OCI-LY1 (cell line): ENCODE results near the gene RBBP6.

ENCODE experiments used
- H2AFZ ChIP-seq: fragments of 200-600 bp; sonication (generic), shearing (Covaris generic); 2 replicates; pipeline ENCODE4 v1.6.0; 2014; ENCODE audit warnings: antibody characterized with exemption, mild to moderate bottlenecking, low read length
- H3F3A ChIP-seq: fragments of 200-600 bp; sonication (generic), shearing (Covaris generic); 2 replicates; pipeline ENCODE4 v1.6.0; 2014; ENCODE audit warnings: mild to moderate bottlenecking, antibody characterized with exemption, low read length, moderate library complexity; ENCODE audit not compliant: insufficient read depth
- H3K27ac ChIP-seq: fragments of 200-600 bp; sonication (generic); 2 replicates; pipeline ENCODE4 v1.5.1; 2014; ENCODE audit warnings: low read length, mixed run types, mild to moderate bottlenecking, low read depth; ENCODE audit not compliant: poor library complexity, severe bottlenecking
- H3K27me3 ChIP-seq: fragments of 200-600 bp; sonication (generic); 2 replicates; pipeline ENCODE4 v1.6.0; 2014; ENCODE audit warnings: antibody characterized with exemption, mild to moderate bottlenecking, low read length, moderate library complexity; ENCODE audit not compliant: insufficient read depth
- H3K36me3 ChIP-seq: fragments of 200-600 bp; sonication (generic); 2 replicates; pipeline ENCODE4 v1.6.1; 2014; ENCODE audit warnings: mild to moderate bottlenecking, antibody characterized with exemption, low read length, moderate library complexity, mixed read lengths; ENCODE audit not compliant: insufficient read depth
- H3K4me1 ChIP-seq: fragments of 200-600 bp; sonication (generic); 2 replicates; pipeline ENCODE4 v1.5.1; 2014; ENCODE audit warnings: mild to moderate bottlenecking, low read length, moderate library complexity; ENCODE audit not compliant: insufficient read depth, severe bottlenecking
- H3K4me2 ChIP-seq: fragments of 200-600 bp; sonication (generic), shearing (Covaris generic); 2 replicates; pipeline ENCODE4 v1.6.1; 2014; ENCODE audit warnings: low read length
- H3K4me3 ChIP-seq: fragments of 200-600 bp; sonication (generic); 2 replicates; pipeline ENCODE4 v1.5.1; 2014; ENCODE audit warnings: low read length, low read depth, mild to moderate bottlenecking, mixed read lengths; ENCODE audit not compliant: poor library complexity, severe bottlenecking
- H3K79me2 ChIP-seq: fragments of 200-600 bp; shearing (Covaris generic); 2 replicates; pipeline ENCODE4 v1.6.1; 2016; ENCODE audit warnings: mixed run types, low read length, mixed read lengths; ENCODE audit not compliant: insufficient read depth
- H3K9ac ChIP-seq: fragments of 200-600 bp; sonication (generic), shearing (Covaris generic); 2 replicates; pipeline ENCODE4 v1.6.1; 2014; ENCODE audit warnings: mild to moderate bottlenecking, low read length, mixed read lengths
- H3K9me2 ChIP-seq: fragments of 200-600 bp; sonication (generic), shearing (Covaris generic); 2 replicates; pipeline ENCODE4 v1.6.1; 2014; ENCODE audit warnings: low read depth, mild to moderate bottlenecking, low read length, mixed read lengths
- H3K9me3 ChIP-seq: fragments of 200-600 bp; shearing (Covaris generic); 2 replicates; pipeline ENCODE4 v1.6.1; 2014; ENCODE audit warnings: low read length, mixed read lengths
- H4K20me1 ChIP-seq: fragments of 200-600 bp; sonication (generic), shearing (Covaris generic); 2 replicates; pipeline ENCODE4 v1.6.0; 2016; ENCODE audit warnings: mild to moderate bottlenecking, low read length; ENCODE audit not compliant: insufficient read depth
- CTCF ChIP-seq: fragments of 200-600 bp; sonication (generic), shearing (Covaris generic); IDR thresholded peaks from 2 replicates; pipeline ENCODE4 v1.5.1; 2017; ENCODE audit warnings: mild to moderate bottlenecking, antibody characterized with exemption, low read length, moderate library complexity, mixed read lengths
- EZH2 ChIP-seq: fragments of 200-600 bp; sonication (generic), shearing (Covaris generic); IDR thresholded peaks from 2 replicates; pipeline ENCODE4 v1.8.0; 2017; ENCODE audit warnings: borderline replicate concordance, mixed run types, mild to moderate bottlenecking, antibody characterized with exemption, low read length, moderate library complexity, mixed read lengths

The RBBP6 gene

GRCh38 chr16:24534620-24535019, 4.7 kb upstream of the RBBP6 start:
- H3K9ac ChIP-seq = no peak overlapping the region

GRCh38 chr16:24535827-24536226, 3.5 kb upstream of the RBBP6 start:
- Histone ChIP-seq H3K9me2 (no peaks in the 10 kb centered on the region), H2AFZ (no peak overlapping the region), H3K27me3 (no peaks in the 10 kb centered on the region), H3F3A (no peaks in the 10 kb centered on the region), H4K20me1 (no peaks in the 10 kb centered on the region), H3K9ac (no peak overlapping the region), H3K4me3 (no peak overlapping the region), H3K36me3 (no peaks in the 10 kb centered on the region; the same call in 1 of the 2 replicates), H3K79me2 (peaks cover 10% of the 10 kb centered on the region), H3K9me3 (no peaks in the 10 kb centered on the region), H3K4me1 (peaks cover 6% of the 10 kb centered on the region), H3K27ac (no peak overlapping the region), H3K4me2 (no peak overlapping the region)
- TF ChIP-seq EZH2 (no peak), CTCF (peak; percentile 40)

More at GRCh38 chr16:24534620-24535019, 4.7 kb upstream of the RBBP6 start:
- H3K9me3 ChIP-seq = no peaks in the 10 kb centered on the region
- H3K4me3 ChIP-seq = no peak overlapping the region
- no peaks in the 10 kb centered on the region for H3F3A ChIP-seq
- TF ChIP-seq CTCF = no peak
- TF ChIP-seq EZH2 = no peak
- H3K36me3 ChIP-seq = no peaks in the 10 kb centered on the region
- no peaks in the 10 kb centered on the region for H3K79me2 ChIP-seq
- no peak overlapping the region for H2AFZ ChIP-seq
- H3K4me1 ChIP-seq = peaks cover 6% of the 10 kb centered on the region
- no peak overlapping the region for H3K4me2 ChIP-seq
- H3K27me3 ChIP-seq = no peaks in the 10 kb centered on the region
- no peaks in the 10 kb centered on the region for H4K20me1 ChIP-seq
- no peaks in the 10 kb centered on the region for H3K9me2 ChIP-seq
- no peak overlapping the region for H3K27ac ChIP-seq

- Histone ChIP-seq H3F3A (no peaks in the 10 kb centered on the region), H3K79me2 (peaks cover 19% of the 10 kb centered on the region), H3K4me1 (peaks cover 9% of the 10 kb centered on the region), H3K36me3 (no peaks in the 10 kb centered on the region; the same call in 1 of the 2 replicates), H3K9ac (no peak overlapping the region), H3K4me3 (no peak overlapping the region), H3K27me3 (no peaks in the 10 kb centered on the region), H3K27ac (no peak overlapping the region), H3K9me3 (no peaks in the 10 kb centered on the region), H4K20me1 (no peaks in the 10 kb centered on the region), H3K4me2 (no peak overlapping the region), H2AFZ (no peak overlapping the region), H3K9me2 (no peaks in the 10 kb centered on the region)
- no peak for TF ChIP-seq EZH2
- TF ChIP-seq CTCF = no peak
These were observed 2.7 kb upstream of the RBBP6 start for GRCh38 chr16:24536671-24537070.
